ENCODE measurements around the gene TMEM272. TPM values are rescaled to one million over a fixed set of nuclear protein-coding genes. Genes with fewer than 3 reads are reported as not detected.

TMEM272 gene
- total RNA-seq, 1 experiment from 2014 or later = 0.15 TPM

GRCh38 chr13:51827254-51827653, 17.7 kb downstream of the TMEM272 start:
- Histone ChIP-seq H3K27me3 (ENCODE audit: control insufficient read depth, insufficient read depth, low read length) (peaks cover 4% of the 10 kb centered on the region; the same call in 1 of the 2 replicates), H3K27ac (ENCODE audit: low read length) (no peak overlapping the region), H3K4me1 (ENCODE audit: control insufficient read depth, insufficient read depth, low read length) (no peaks in the 10 kb centered on the region), H3K4me3 (ENCODE audit: low read depth in 2 of 2, low read length in 2 of 2) (no peak overlapping the region), H3K36me3 (ENCODE audit: control insufficient read depth, insufficient read depth, low read length) (no peaks in the 10 kb centered on the region), H3K9me3 (ENCODE audit: control insufficient read depth, insufficient read depth, low read depth, low read length) (no peaks in the 10 kb centered on the region)
- ChIA-PET CTCF (no interaction called here), POLR2A (no interaction called here)
- in situ Hi-C loops (cut with HindIII; ENCODE audit: low pct_unique_long_range_greater_than_20kb, low sequenced_read_pairs) (no loop called here), intact Hi-C loops (cut with micrococcal nuclease; ENCODE audit: unreplicated experiment) (loop anchor here (10.0 kb wide), 1 partner anchor 378 kb away; no protein-coding TSS in a partner anchor)
- no TSS peak for BruUV-seq (replicated peaks)
- no peak for TF ChIP-seq POLR2AphosphoS5 (IDR thresholded peaks at IDR 0.05; ENCODE audit: low read depth, low read length)
- no peak for TF ChIP-seq SIN3A (IDR thresholded peaks at IDR 0.05; ENCODE audit: borderline replicate concordance, insufficient read depth, low read depth, low read length)
- no peak for TF ChIP-seq TCF7L2 (IDR thresholded peaks at IDR 0.05; ENCODE audit: low read depth, low read length)
- TF ChIP-seq, protein P1, sequence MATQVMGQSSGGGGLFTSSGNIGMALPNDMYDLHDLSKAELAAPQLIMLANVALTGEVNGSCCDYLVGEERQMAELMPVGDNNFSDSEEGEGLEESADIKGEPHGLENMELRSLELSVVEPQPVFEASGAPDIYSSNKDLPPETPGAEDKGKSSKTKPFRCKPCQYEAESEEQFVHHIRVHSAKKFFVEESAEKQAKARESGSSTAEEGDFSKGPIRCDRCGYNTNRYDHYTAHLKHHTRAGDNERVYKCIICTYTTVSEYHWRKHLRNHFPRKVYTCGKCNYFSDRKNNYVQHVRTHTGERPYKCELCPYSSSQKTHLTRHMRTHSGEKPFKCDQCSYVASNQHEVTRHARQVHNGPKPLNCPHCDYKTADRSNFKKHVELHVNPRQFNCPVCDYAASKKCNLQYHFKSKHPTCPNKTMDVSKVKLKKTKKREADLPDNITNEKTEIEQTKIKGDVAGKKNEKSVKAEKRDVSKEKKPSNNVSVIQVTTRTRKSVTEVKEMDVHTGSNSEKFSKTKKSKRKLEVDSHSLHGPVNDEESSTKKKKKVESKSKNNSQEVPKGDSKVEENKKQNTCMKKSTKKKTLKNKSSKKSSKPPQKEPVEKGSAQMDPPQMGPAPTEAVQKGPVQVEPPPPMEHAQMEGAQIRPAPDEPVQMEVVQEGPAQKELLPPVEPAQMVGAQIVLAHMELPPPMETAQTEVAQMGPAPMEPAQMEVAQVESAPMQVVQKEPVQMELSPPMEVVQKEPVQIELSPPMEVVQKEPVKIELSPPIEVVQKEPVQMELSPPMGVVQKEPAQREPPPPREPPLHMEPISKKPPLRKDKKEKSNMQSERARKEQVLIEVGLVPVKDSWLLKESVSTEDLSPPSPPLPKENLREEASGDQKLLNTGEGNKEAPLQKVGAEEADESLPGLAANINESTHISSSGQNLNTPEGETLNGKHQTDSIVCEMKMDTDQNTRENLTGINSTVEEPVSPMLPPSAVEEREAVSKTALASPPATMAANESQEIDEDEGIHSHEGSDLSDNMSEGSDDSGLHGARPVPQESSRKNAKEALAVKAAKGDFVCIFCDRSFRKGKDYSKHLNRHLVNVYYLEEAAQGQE (IDR thresholded peaks at IDR 0.05; ENCODE audit: insufficient read depth in 1 of 2, low read depth in 2 of 2, low read length in 1 of 2) = no peak
- TF ChIP-seq, protein P2, sequence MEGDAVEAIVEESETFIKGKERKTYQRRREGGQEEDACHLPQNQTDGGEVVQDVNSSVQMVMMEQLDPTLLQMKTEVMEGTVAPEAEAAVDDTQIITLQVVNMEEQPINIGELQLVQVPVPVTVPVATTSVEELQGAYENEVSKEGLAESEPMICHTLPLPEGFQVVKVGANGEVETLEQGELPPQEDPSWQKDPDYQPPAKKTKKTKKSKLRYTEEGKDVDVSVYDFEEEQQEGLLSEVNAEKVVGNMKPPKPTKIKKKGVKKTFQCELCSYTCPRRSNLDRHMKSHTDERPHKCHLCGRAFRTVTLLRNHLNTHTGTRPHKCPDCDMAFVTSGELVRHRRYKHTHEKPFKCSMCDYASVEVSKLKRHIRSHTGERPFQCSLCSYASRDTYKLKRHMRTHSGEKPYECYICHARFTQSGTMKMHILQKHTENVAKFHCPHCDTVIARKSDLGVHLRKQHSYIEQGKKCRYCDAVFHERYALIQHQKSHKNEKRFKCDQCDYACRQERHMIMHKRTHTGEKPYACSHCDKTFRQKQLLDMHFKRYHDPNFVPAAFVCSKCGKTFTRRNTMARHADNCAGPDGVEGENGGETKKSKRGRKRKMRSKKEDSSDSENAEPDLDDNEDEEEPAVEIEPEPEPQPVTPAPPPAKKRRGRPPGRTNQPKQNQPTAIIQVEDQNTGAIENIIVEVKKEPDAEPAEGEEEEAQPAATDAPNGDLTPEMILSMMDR (IDR thresholded peaks at IDR 0.05) = no peak
- DNase-seq (ENCODE audit: low read depth, low spot score) (no peak), ATAC-seq (no peak)

DNA sequence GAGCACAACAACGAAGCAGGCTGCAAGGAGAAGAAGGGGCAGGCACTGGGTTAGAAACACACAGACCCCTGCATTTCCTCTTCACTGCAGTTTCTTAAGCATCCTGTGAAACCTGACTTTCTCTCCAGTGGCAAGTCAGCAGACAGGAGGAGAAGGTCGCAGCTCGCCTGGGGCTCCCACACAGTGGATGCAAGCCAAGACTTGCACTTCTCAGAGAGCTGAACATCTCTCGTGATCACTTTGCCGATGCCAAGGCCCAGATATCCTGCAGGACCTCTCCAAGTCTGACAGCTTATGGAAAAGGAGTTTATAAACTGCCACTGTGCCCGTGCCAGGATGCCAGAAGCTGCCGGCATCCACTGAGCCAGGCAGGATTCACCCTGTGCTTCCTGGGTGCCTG, 18.4 kb downstream of the TMEM272 start:
- in situ Hi-C loops (cut with HindIII; ENCODE audit: low pct_unique_long_range_greater_than_20kb, low sequenced_read_pairs) (no loop called here), intact Hi-C loops (cut with micrococcal nuclease; ENCODE audit: unreplicated experiment) (loop anchor here (10.0 kb wide), 1 partner anchor 378 kb away; no protein-coding TSS in a partner anchor)
- no peak for TF ChIP-seq TCF7L2 (IDR thresholded peaks at IDR 0.05; ENCODE audit: low read depth, low read length)
- TF ChIP-seq SIN3A (IDR thresholded peaks at IDR 0.05; ENCODE audit: borderline replicate concordance, insufficient read depth, low read depth, low read length) = no peak
- TF ChIP-seq, protein P1 (IDR thresholded peaks at IDR 0.05; ENCODE audit: insufficient read depth in 1 of 2, low read depth in 2 of 2, low read length in 1 of 2) = no peak
- no peak for TF ChIP-seq POLR2AphosphoS5 (IDR thresholded peaks at IDR 0.05; ENCODE audit: low read depth, low read length)
- TF ChIP-seq, protein P2 (IDR thresholded peaks at IDR 0.05) = no peak
- no peak for ATAC-seq
- H3K36me3 ChIP-seq (ENCODE audit: control insufficient read depth, insufficient read depth, low read length) = no peaks in the 10 kb centered on the region
- H3K9me3 ChIP-seq (ENCODE audit: control insufficient read depth, insufficient read depth, low read depth, low read length) = no peaks in the 10 kb centered on the region
- DNase-seq (ENCODE audit: low read depth, low spot score) = no peak
- no peaks in the 10 kb centered on the region for H3K4me1 ChIP-seq (ENCODE audit: control insufficient read depth, insufficient read depth, low read length)
- H3K4me3 ChIP-seq (ENCODE audit: low read depth in 2 of 2, low read length in 2 of 2) = no peak overlapping the region
- ChIA-PET CTCF (no interaction called here), POLR2A (no interaction called here)
- peaks cover 4% of the 10 kb centered on the region; the same call in 1 of the 2 replicates for H3K27me3 ChIP-seq (ENCODE audit: control insufficient read depth, insufficient read depth, low read length)
- no TSS peak for BruUV-seq (replicated peaks)
- H3K27ac ChIP-seq (ENCODE audit: low read length) = no peak overlapping the region

All from Panc1 (cell line).